RWPE2 (cell line): ENCODE measurements around the gene PICK1.
"Not testable (repeated sequence)": the region's sequence is repeated elsewhere in the genome, so short reads cannot be mapped to it uniquely, and the experiment has no call there.

Source experiments
- ATAC-seq: fragments of 200-7000 bp; cut with Tn5 transposase; 3 replicates; pipeline ENCODE4 v1.9.1; 2021; ENCODE audit warnings: low read depth
- DNase-seq: peaks from one replicate; pipeline ENCODE4 v3.0.0-alpha.2; 2020; ENCODE audit warnings: low spot score
- H3K27ac ChIP-seq: fragments of 450-650 bp; 2 replicates; pipeline ENCODE4 v1.5.1; 2017; ENCODE audit warnings: mild to moderate bottlenecking; ENCODE audit not compliant: poor library complexity, severe bottlenecking
- H3K27me3 ChIP-seq: fragments of 250-450 bp; sonication (Bioruptor Pico); 2 replicates; pipeline ENCODE4 v1.5.1; 2021; ENCODE audit warnings: mild to moderate bottlenecking, moderate library complexity; ENCODE audit not compliant: insufficient read depth, poor library complexity, severe bottlenecking
- H3K36me3 ChIP-seq: fragments of 250-450 bp; sonication (Bioruptor Pico); 2 replicates; pipeline ENCODE4 v1.5.1; 2020; ENCODE audit warnings: low read depth, mild to moderate bottlenecking, moderate library complexity
- H3K4me1 ChIP-seq: fragments of 250-450 bp; sonication (Bioruptor Pico); 2 replicates; pipeline ENCODE4 v1.5.1; 2021; ENCODE audit warnings: mild to moderate bottlenecking, moderate library complexity; ENCODE audit not compliant: insufficient read depth, poor library complexity, severe bottlenecking
- H3K4me3 ChIP-seq: fragments of 250-450 bp; sonication (Bioruptor Pico); 2 replicates; pipeline ENCODE4 v1.5.1; 2021; ENCODE audit warnings: mild to moderate bottlenecking, moderate library complexity; ENCODE audit not compliant: severe bottlenecking
- H3K9me3 ChIP-seq: fragments of 250-450 bp; sonication (Bioruptor Pico); 2 replicates; pipeline ENCODE4 v1.5.1; 2021; ENCODE audit warnings: mild to moderate bottlenecking, moderate library complexity; ENCODE audit not compliant: severe bottlenecking
- TF ChIP-seq, protein P1 (sequence below): fragments of 450-650 bp; IDR thresholded peaks from one replicate; pipeline ENCODE4 v1.5.1; 2017; ENCODE audit warnings: mild to moderate bottlenecking, moderate library complexity; ENCODE audit not compliant: poor library complexity, severe bottlenecking

The PICK1 gene

DNA sequence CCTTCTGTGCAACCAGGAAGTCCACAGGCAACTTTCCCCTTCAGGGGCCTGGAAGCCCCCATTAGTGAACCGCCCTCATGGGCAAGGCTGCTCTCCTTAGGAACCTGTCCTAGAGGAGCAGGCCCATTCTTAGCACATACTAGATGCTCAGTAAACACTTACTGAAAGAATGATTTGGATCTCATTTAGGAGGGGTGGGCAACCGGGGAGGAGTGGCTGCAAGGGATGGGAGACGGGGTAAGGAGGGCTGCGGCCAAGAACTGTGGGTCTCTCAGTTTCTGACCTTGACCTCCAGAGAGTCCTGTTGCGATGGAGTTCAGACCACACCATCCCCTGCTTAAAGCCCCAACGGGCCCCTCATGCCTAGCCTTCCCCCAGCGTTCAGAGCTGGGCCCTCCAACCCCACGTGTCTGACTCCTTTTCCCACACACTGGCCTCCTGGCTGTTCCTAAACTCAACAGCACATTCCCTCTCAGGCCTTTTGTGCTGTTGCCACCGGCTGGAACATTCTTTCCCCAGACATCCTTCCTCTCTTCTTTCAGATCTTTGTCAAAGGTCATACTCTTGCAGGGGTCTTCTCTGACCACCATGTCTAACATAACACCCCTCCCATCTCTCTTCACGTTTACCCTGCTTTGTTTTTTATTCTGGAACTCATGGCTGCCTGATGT is 20.7 kb upstream of the PICK1 start:
- Histone ChIP-seq H3K27me3 (no peaks in the 10 kb centered on the region), H3K27ac (no peak overlapping the region), H3K4me1 (peaks cover 4% of the 10 kb centered on the region), H3K36me3 (no peaks in the 10 kb centered on the region), H3K9me3 (no peaks in the 10 kb centered on the region), H3K4me3 (no peak overlapping the region)
- no peak for DNase-seq
- ATAC-seq: no peak
- TF ChIP-seq, protein P1, sequence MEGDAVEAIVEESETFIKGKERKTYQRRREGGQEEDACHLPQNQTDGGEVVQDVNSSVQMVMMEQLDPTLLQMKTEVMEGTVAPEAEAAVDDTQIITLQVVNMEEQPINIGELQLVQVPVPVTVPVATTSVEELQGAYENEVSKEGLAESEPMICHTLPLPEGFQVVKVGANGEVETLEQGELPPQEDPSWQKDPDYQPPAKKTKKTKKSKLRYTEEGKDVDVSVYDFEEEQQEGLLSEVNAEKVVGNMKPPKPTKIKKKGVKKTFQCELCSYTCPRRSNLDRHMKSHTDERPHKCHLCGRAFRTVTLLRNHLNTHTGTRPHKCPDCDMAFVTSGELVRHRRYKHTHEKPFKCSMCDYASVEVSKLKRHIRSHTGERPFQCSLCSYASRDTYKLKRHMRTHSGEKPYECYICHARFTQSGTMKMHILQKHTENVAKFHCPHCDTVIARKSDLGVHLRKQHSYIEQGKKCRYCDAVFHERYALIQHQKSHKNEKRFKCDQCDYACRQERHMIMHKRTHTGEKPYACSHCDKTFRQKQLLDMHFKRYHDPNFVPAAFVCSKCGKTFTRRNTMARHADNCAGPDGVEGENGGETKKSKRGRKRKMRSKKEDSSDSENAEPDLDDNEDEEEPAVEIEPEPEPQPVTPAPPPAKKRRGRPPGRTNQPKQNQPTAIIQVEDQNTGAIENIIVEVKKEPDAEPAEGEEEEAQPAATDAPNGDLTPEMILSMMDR: no peak

DNA sequence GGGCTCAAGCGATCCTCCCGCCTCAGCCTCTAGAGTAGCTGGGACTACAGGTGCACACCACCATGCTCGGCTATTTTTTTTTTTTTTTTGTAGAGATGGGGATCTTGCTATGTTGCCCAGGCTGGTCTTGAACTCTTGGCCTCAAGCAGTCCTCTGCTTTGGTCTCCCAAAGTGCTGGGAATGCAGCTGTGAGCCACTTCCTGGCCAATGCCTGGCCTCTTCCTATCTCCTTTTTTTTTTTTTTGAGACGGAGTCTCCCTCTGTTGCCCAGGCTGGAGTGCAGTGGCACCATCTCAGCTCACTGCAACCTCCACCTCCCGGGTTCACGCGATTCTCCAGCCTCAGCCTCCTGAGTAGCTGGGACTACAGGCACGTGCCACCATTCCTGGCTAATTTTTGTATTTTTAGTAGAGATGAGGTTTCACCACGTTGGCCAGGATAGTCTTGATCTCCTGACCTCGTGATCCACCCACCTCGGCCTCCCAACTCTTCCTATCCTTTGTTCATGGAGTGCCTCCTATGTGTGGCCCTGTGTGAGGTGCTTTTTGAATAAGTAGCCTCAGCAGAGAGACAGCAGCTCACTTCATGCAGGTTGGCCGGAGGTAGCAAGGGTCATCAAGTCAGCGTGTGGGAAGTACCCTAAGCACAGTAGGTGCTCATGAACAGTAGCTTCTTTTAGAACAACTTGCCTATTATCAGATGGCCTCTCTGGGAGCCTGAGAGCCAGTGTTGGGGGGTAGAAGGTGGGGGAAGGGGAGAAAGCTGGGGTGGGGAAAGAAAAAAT is 19.6 kb upstream of the PICK1 start:
- not testable (repeated sequence) for H3K27me3 ChIP-seq, DNase-seq, H3K4me3 ChIP-seq, H3K27ac ChIP-seq, H3K4me1 ChIP-seq, H3K36me3 ChIP-seq, ATAC-seq, H3K9me3 ChIP-seq

DNA sequence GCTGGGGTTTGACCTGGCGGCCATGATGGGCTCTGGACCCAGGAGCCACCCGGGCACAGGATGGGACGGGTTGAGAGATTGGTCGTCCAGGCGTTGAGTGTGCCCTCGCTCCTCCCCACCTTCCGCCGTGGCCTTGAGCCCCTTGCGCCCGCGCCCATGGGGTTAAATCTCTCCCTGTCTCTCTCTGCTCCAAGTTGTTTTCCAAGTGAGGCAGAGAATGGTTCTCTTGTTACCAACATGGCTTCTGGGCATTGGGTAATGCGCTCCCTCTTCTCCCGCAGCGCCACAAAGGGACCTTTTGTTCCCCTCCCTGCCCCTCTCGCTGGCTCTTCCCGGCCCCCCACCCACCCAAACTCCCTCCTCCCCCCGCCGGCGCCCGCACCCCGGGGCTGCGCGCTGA is 18.8 kb upstream of the PICK1 start:
- H3K4me3 ChIP-seq: no peak overlapping the region
- DNase-seq (no peak), ATAC-seq (no peak)
- peaks cover 4% of the 10 kb centered on the region for H3K4me1 ChIP-seq
- TF ChIP-seq, protein P1: no peak
- H3K27ac ChIP-seq: no peak overlapping the region
- H3K27me3 ChIP-seq: no peaks in the 10 kb centered on the region
- no peaks in the 10 kb centered on the region for H3K9me3 ChIP-seq
- H3K36me3 ChIP-seq: no peaks in the 10 kb centered on the region

DNA sequence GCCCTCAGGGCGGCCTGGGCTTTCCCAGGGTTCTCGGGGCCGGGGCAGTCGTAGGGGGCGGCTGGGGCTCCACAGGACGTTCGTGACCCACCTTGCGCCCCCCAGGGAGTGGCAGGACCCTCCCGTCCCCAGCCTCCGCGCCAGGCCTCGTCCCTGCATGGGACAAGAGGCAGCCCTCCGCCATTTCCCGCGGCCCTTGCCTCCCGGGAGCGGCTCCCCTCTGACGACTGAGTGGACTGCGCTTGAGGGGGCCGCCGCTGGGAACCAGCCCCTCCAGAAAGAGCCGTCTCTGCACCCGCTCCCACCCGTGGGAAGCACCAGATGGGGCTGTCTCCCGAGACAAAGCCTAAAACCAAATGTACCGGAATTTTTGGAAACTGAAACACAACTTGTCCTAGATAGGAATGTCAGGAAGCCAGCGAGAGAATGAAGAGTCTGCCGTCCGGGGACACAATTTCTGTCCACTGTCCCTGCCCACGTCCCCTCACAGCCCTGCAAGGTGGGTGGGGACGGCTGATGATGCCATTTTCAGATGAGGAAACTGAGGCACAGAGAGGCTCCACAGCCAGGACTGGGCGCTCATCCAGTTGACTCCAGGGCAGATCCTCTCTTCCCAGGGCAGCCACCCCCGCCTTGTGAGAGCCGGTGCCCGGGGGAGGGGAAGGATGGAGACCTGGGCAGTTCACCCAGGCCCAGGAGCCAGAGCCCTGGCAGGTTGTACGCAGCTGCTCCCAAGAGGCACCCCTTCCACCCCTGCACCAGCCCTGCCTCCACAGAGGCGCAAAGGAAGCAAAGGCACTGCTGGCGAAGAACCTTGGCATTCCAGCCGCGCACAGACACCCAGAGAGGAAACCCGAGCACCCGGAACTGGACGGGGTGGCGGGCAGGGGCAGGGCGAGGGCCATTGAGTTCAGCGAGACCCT is 18.1 kb upstream of the PICK1 start:
- H3K4me3 ChIP-seq: no peak overlapping the region
- H3K36me3 ChIP-seq: no peaks in the 10 kb centered on the region
- ATAC-seq (no peak), DNase-seq (no peak)
- H3K9me3 ChIP-seq: no peaks in the 10 kb centered on the region
- TF ChIP-seq, protein P1: no peak
- H3K4me1 ChIP-seq: peaks cover 3% of the 10 kb centered on the region
- H3K27ac ChIP-seq: no peak overlapping the region
- H3K27me3 ChIP-seq: no peaks in the 10 kb centered on the region

DNA sequence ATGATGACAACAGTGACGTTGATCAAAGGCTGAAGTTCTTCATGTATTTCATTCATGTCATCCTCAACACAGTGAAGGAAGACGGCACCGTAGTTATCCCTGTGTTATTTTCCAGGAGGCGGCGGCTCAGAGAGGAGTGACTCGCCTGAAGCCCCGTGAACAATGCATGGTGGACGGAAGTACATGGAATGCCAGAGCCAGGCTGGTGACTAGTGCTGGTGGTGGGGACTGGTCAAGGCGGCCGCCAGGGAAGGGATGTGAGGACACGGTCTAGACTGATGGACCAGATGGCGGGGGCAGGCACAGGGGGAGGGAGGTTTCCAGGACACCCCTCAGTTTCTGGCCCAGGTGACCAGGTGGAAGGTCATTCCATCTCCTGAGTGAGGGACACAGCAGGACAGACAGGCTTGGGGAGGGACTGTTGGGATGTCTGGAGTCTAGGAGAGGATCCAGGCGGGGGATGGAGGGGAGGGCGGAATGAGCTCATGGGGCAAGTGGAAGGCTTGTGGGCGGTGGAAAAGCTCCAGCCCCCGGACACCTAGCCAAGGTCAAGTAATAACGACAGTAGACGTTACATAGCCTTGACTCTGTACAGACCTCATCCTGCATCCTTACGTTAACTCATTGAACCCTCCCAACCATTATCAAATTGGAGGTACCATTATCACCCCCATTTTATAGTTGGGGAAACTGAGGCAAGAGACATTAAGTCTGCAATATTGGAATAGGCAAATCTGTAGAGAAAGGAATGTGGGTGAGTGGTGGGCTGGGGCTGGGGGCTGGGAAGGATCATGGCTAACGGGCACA is 16.0 kb upstream of the PICK1 start:
- ATAC-seq (no peak), DNase-seq (no peak)
- Histone ChIP-seq H3K27ac (no peak overlapping the region), H3K36me3 (no peaks in the 10 kb centered on the region), H3K27me3 (no peaks in the 10 kb centered on the region), H3K4me1 (no peaks in the 10 kb centered on the region), H3K4me3 (no peak overlapping the region), H3K9me3 (no peaks in the 10 kb centered on the region)
- TF ChIP-seq, protein P1: no peak
